ENCODE measurements around the gene DACT3. TPM values are rescaled to one million over a fixed set of nuclear protein-coding genes. Genes with fewer than 3 reads are reported as not detected.

The DACT3 gene
- total and polyA plus RNA-seq, 2 of the 13 experiments (the other 11 are each of a cell fraction or from before 2014, with no cell fraction given) = 0.04 TPM; not detected in 1

GRCh38 chr19:46620267-46620666 is 40.7 kb downstream of the DACT3 start:
- BruUV-seq (replicated peaks) = no TSS peak
- intact Hi-C loops (cut with micrococcal nuclease; ENCODE audit: unreplicated experiment) (no loop called here), in situ Hi-C loops (cut with HindIII; ENCODE audit: extremely low pct_ligation_motif_present, low pct_unique_long_range_greater_than_20kb) (no loop called here)
- WGBS (ENCODE audit: low lambda C conversion rate) = 50% methylated on average over 3 of the region's 3 CpGs
- ATAC-seq (no peak), FAIRE-seq (no peak), DNase-seq (ENCODE audit: low spot score) (no peak)
- Histone ChIP-seq H3K9me3 (ENCODE audit: low read length) (no peaks in the 10 kb centered on the region), H3K4me1 (ENCODE audit: insufficient read depth, low read length) (peaks cover 36% of the 10 kb centered on the region), H3K4me3 (replicated peaks in 1 of 3; ENCODE audit: insufficient read depth in 1 of 3, low read depth in 2 of 3, low read length in 3 of 3) (no peak overlapping the region), H3K4me2 (ENCODE audit: low read depth, low read length) (no peak overlapping the region), H3K79me2 (ENCODE audit: insufficient read depth, low read length) (no peaks in the 10 kb centered on the region), H3K36me3 (replicated peaks in 1 of 2; ENCODE audit: control insufficient read depth in 1 of 2, insufficient read depth in 2 of 2, low read length in 2 of 2) (no peaks in the 10 kb centered on the region), H2AFZ (ENCODE audit: low read length) (no peak overlapping the region), H3K9ac (ENCODE audit: insufficient read depth, low read depth, low read length) (no peak overlapping the region), H4K20me1 (ENCODE audit: insufficient read depth, low read length) (no peaks in the 10 kb centered on the region), H3K27ac (ENCODE audit: extremely low read length, insufficient read depth, low read length) (no peak overlapping the region), H3K27me3 (ENCODE audit: control insufficient read depth in 1 of 2, insufficient read depth in 2 of 2, low read length in 2 of 2) (peaks cover 0 to 49% of the 10 kb centered on the region in 2 experiments; a peak in 3 of 5 replicates)
- POLR2A ChIA-PET = no interaction called here
- CTCF ChIA-PET (ENCODE audit: low intra/inter-chr PET ratio, low total read pairs) = no interaction called here
- TF ChIP-seq CREB1 (IDR thresholded peaks at IDR 0.05) (0 out of 2 replicates have a peak, but pooled peaks have one; percentile 34), CREB1 (CRISPR knock-in tag; IDR thresholded peaks at IDR 0.05) (no peak), ZBTB4 (CRISPR knock-in tag; IDR thresholded peaks at IDR 0.05; ENCODE audit: borderline replicate concordance) (no peak), ZNF772 (CRISPR knock-in tag; IDR thresholded peaks at IDR 0.05) (no peak)

GRCh38 chr19:46618670-46619231 is 42.2 kb downstream of the DACT3 start:
- CTCF ChIA-PET (ENCODE audit: low intra/inter-chr PET ratio, low total read pairs) = interaction anchor here (2.8 kb wide), 1 partner anchor 43 kb away, joined by 29 read pairs; the partner anchor contains the start of gene DACT3
- WGBS (ENCODE audit: low lambda C conversion rate) = 17% methylated on average over 4 of the region's 9 CpGs

More at GRCh38 chr19:46618670-46619231, 42.2 kb downstream of the DACT3 start:
- Histone ChIP-seq H3K27ac (ENCODE audit: extremely low read length, insufficient read depth, low read length) (no peak overlapping the region), H3K79me2 (ENCODE audit: insufficient read depth, low read length) (no peaks in the 10 kb centered on the region), H3K9me3 (ENCODE audit: low read length) (no peaks in the 10 kb centered on the region), H2AFZ (ENCODE audit: low read length) (no peak overlapping the region), H3K27me3 (ENCODE audit: control insufficient read depth in 1 of 2, insufficient read depth in 2 of 2, low read length in 2 of 2) (peaks cover 0 to 42% of the 10 kb centered on the region in 2 experiments; a peak in 3 of 5 replicates), H4K20me1 (ENCODE audit: insufficient read depth, low read length) (no peaks in the 10 kb centered on the region), H3K4me3 (replicated peaks in 1 of 3; ENCODE audit: insufficient read depth in 1 of 3, low read depth in 2 of 3, low read length in 3 of 3) (no peak overlapping the region), H3K4me1 (ENCODE audit: insufficient read depth, low read length) (peaks cover 32% of the 10 kb centered on the region), H3K9ac (ENCODE audit: insufficient read depth, low read depth, low read length) (no peak overlapping the region), H3K4me2 (ENCODE audit: low read depth, low read length) (no peak overlapping the region), H3K36me3 (replicated peaks in 1 of 2; ENCODE audit: control insufficient read depth in 1 of 2, insufficient read depth in 2 of 2, low read length in 2 of 2) (no peaks in the 10 kb centered on the region)
- BruUV-seq (replicated peaks) = no TSS peak
- TF ChIP-seq ZNF792 (CRISPR knock-in tag; IDR thresholded peaks at IDR 0.05) = no peak
- no peak for TF ChIP-seq ZNF143 (CRISPR knock-in tag; IDR thresholded peaks at IDR 0.05)
- POLR2A ChIA-PET = no interaction called here
- no peak for DNase-seq (ENCODE audit: low spot score)
- FAIRE-seq = no peak
- no peak for ATAC-seq
- intact Hi-C loops (cut with micrococcal nuclease; ENCODE audit: unreplicated experiment) = no loop called here
- in situ Hi-C loops (cut with HindIII; ENCODE audit: extremely low pct_ligation_motif_present, low pct_unique_long_range_greater_than_20kb) = loop anchor here (10.0 kb wide), 1 partner anchor 46 kb away; the partner anchor contains the start of gene DACT3

All from HepG2 (cell line).